GM23338 (cell line): Measurements from ENCODE around the gene CNPY3.

Experiments
- CREB1 ChIP-seq: fragments of 250-450 bp; sonication (Bioruptor Pico); IDR thresholded peaks from 2 replicates; pipeline ENCODE4 v1.5.0; 2020; ENCODE audit warnings: low read depth, mild to moderate bottlenecking, moderate library complexity
- EZH2 ChIP-seq: fragments of 200-600 bp; sonication (generic); IDR thresholded peaks from one replicate; pipeline ENCODE4 v1.8.0; 2017; ENCODE audit warnings: antibody characterized with exemption, mild to moderate bottlenecking, low read depth; ENCODE audit not compliant: unreplicated experiment
- EZH2phosphoT487 ChIP-seq: fragments of 200-600 bp; sonication (generic); IDR thresholded peaks from one replicate; pipeline ENCODE4 v1.8.1; 2018; ENCODE audit warnings: antibody characterized with exemption; ENCODE audit not compliant: unreplicated experiment
- JUNB ChIP-seq: IDR thresholded peaks from one replicate; pipeline ENCODE4 v1.6.1; 2016; ENCODE audit warnings: antibody characterized with exemption; ENCODE audit not compliant: unreplicated experiment
- NANOG ChIP-seq: IDR thresholded peaks from 2 replicates; pipeline ENCODE4 v1.6.1; 2016; ENCODE audit warnings: antibody characterized with exemption, borderline replicate concordance
- POLR2AphosphoS5 ChIP-seq: IDR thresholded peaks from 2 replicates; pipeline ENCODE4 v1.6.1; 2016; ENCODE audit warnings: antibody characterized with exemption, low read depth
- STAT1 ChIP-seq: IDR thresholded peaks from one replicate; pipeline ENCODE4 v1.6.1; 2016; ENCODE audit warnings: antibody characterized with exemption; ENCODE audit not compliant: unreplicated experiment
- ZNF114 ChIP-seq: fragments of 250-450 bp; sonication (Bioruptor Pico); IDR thresholded peaks from 2 replicates; pipeline ENCODE4 v1.5.0; 2020; ENCODE audit warnings: mild to moderate bottlenecking, moderate library complexity
- ZNF331 ChIP-seq: fragments of 250-450 bp; sonication (Bioruptor Pico); IDR thresholded peaks from 2 replicates; pipeline ENCODE4 v1.5.0; 2020; ENCODE audit warnings: low read depth, mild to moderate bottlenecking, moderate library complexity
- TF ChIP-seq, protein P1 (sequence below), 2 experiments: fragments of 200-600 bp in 1 of 2; sonication (generic) in 1 of 2; conservative IDR thresholded peaks; 2 replicates each; pipeline versions ENCODE4 v1.5.1 to v1.6.1; 2016 to 2017; ENCODE audit warnings: antibody characterized with exemption in 2 of 2, low read depth in 2 of 2, mild to moderate bottlenecking in 2 of 2, moderate library complexity in 1 of 2
- TF ChIP-seq, protein P2 (sequence below): IDR thresholded peaks from 2 replicates; pipeline ENCODE4 v1.6.1; 2016; ENCODE audit warnings: antibody characterized with exemption
- TF ChIP-seq, protein P3 (sequence below): IDR thresholded peaks from one replicate; pipeline ENCODE4 v1.6.1; 2018; ENCODE audit warnings: antibody characterized with exemption; ENCODE audit not compliant: unreplicated experiment
- TF ChIP-seq, protein P4 (sequence below): fragments of 250-450 bp; sonication (Bioruptor Pico); IDR thresholded peaks from 2 replicates; pipeline ENCODE4 v1.5.0; 2020; ENCODE audit warnings: mild to moderate bottlenecking, moderate library complexity

DNA sequence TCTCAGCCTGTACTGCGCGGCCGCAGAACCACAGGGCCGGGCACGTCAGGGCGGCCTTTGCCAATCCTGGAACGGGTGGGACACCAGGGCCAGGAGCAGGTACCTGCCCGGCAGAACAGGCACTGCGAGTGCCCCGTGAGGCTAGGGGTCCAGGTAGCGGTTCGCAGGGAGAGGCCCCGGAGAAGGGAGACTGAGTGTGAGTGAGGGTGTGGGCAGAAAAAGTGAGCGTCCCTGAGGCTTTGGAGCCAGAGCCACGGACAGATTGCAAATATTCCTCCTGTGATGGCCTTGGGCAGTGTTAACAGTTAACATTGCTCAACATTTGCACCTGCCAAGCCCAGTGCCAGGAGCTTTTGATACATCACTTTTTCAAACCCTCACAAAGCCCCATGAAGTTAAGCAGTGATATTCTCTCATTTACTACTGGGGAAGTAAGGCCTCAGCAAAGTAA lies 31.8 kb downstream of the CNPY3 start:
- TF ChIP-seq, protein P1, sequence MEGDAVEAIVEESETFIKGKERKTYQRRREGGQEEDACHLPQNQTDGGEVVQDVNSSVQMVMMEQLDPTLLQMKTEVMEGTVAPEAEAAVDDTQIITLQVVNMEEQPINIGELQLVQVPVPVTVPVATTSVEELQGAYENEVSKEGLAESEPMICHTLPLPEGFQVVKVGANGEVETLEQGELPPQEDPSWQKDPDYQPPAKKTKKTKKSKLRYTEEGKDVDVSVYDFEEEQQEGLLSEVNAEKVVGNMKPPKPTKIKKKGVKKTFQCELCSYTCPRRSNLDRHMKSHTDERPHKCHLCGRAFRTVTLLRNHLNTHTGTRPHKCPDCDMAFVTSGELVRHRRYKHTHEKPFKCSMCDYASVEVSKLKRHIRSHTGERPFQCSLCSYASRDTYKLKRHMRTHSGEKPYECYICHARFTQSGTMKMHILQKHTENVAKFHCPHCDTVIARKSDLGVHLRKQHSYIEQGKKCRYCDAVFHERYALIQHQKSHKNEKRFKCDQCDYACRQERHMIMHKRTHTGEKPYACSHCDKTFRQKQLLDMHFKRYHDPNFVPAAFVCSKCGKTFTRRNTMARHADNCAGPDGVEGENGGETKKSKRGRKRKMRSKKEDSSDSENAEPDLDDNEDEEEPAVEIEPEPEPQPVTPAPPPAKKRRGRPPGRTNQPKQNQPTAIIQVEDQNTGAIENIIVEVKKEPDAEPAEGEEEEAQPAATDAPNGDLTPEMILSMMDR (conservative IDR thresholded peaks at IDR 0.05; ENCODE audit: low read depth in 2 of 2) = no peak
- TF ChIP-seq EZH2 (no peak), POLR2AphosphoS5 (no peak), STAT1 (no peak), EZH2phosphoT487 (no peak), ZNF114 (no peak), ZNF331 (CRISPR knock-in tag) (no peak), JUNB (no peak), CREB1 (CRISPR knock-in tag) (no peak), NANOG (no peak)
- TF ChIP-seq, protein P2, sequence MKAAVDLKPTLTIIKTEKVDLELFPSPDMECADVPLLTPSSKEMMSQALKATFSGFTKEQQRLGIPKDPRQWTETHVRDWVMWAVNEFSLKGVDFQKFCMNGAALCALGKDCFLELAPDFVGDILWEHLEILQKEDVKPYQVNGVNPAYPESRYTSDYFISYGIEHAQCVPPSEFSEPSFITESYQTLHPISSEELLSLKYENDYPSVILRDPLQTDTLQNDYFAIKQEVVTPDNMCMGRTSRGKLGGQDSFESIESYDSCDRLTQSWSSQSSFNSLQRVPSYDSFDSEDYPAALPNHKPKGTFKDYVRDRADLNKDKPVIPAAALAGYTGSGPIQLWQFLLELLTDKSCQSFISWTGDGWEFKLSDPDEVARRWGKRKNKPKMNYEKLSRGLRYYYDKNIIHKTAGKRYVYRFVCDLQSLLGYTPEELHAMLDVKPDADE = no peak
- TF ChIP-seq, protein P3, sequence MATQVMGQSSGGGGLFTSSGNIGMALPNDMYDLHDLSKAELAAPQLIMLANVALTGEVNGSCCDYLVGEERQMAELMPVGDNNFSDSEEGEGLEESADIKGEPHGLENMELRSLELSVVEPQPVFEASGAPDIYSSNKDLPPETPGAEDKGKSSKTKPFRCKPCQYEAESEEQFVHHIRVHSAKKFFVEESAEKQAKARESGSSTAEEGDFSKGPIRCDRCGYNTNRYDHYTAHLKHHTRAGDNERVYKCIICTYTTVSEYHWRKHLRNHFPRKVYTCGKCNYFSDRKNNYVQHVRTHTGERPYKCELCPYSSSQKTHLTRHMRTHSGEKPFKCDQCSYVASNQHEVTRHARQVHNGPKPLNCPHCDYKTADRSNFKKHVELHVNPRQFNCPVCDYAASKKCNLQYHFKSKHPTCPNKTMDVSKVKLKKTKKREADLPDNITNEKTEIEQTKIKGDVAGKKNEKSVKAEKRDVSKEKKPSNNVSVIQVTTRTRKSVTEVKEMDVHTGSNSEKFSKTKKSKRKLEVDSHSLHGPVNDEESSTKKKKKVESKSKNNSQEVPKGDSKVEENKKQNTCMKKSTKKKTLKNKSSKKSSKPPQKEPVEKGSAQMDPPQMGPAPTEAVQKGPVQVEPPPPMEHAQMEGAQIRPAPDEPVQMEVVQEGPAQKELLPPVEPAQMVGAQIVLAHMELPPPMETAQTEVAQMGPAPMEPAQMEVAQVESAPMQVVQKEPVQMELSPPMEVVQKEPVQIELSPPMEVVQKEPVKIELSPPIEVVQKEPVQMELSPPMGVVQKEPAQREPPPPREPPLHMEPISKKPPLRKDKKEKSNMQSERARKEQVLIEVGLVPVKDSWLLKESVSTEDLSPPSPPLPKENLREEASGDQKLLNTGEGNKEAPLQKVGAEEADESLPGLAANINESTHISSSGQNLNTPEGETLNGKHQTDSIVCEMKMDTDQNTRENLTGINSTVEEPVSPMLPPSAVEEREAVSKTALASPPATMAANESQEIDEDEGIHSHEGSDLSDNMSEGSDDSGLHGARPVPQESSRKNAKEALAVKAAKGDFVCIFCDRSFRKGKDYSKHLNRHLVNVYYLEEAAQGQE = no peak
- TF ChIP-seq, protein P4, sequence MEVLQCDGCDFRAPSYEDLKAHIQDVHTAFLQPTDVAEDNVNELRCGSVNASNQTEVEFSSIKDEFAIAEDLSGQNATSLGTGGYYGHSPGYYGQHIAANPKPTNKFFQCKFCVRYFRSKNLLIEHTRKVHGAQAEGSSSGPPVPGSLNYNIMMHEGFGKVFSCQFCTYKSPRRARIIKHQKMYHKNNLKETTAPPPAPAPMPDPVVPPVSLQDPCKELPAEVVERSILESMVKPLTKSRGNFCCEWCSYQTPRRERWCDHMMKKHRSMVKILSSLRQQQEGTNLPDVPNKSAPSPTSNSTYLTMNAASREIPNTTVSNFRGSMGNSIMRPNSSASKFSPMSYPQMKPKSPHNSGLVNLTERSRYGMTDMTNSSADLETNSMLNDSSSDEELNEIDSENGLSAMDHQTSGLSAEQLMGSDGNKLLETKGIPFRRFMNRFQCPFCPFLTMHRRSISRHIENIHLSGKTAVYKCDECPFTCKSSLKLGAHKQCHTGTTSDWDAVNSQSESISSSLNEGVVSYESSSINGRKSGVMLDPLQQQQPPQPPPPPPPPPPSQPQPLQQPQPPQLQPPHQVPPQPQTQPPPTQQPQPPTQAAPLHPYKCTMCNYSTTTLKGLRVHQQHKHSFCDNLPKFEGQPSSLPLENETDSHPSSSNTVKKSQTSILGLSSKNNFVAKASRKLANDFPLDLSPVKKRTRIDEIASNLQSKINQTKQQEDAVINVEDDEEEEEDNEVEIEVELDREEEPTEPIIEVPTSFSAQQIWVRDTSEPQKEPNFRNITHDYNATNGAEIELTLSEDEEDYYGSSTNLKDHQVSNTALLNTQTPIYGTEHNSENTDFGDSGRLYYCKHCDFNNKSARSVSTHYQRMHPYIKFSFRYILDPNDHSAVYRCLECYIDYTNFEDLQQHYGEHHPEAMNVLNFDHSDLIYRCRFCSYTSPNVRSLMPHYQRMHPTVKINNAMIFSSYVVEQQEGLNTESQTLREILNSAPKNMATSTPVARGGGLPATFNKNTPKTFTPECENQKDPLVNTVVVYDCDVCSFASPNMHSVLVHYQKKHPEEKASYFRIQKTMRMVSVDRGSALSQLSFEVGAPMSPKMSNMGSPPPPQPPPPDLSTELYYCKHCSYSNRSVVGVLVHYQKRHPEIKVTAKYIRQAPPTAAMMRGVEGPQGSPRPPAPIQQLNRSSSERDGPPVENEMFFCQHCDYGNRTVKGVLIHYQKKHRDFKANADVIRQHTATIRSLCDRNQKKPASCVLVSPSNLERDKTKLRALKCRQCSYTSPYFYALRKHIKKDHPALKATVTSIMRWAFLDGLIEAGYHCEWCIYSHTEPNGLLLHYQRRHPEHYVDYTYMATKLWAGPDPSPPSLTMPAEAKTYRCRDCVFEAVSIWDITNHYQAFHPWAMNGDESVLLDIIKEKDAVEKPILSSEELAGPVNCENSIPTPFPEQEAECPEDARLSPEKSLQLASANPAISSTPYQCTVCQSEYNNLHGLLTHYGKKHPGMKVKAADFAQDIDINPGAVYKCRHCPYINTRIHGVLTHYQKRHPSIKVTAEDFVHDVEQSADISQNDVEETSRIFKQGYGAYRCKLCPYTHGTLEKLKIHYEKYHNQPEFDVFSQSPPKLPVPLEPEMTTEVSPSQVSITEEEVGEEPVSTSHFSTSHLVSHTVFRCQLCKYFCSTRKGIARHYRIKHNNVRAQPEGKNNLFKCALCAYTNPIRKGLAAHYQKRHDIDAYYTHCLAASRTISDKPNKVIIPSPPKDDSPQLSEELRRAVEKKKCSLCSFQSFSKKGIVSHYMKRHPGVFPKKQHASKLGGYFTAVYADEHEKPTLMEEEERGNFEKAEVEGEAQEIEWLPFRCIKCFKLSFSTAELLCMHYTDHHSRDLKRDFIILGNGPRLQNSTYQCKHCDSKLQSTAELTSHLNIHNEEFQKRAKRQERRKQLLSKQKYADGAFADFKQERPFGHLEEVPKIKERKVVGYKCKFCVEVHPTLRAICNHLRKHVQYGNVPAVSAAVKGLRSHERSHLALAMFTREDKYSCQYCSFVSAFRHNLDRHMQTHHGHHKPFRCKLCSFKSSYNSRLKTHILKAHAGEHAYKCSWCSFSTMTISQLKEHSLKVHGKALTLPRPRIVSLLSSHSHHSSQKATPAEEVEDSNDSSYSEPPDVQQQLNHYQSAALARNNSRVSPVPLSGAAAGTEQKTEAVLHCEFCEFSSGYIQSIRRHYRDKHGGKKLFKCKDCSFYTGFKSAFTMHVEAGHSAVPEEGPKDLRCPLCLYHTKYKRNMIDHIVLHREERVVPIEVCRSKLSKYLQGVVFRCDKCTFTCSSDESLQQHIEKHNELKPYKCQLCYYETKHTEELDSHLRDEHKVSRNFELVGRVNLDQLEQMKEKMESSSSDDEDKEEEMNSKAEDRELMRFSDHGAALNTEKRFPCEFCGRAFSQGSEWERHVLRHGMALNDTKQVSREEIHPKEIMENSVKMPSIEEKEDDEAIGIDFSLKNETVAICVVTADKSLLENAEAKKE (CRISPR knock-in tag) = no peak
